OCI-LY7 (cell line): ENCODE results near the gene CTNNA2.

Experiments
- CTCF ChIP-seq: fragments of 200-600 bp; sonication (generic); conservative IDR thresholded peaks from 2 replicates; pipeline ENCODE4 v1.5.1; 2014; ENCODE audit warnings: mild to moderate bottlenecking, antibody characterized with exemption, low read length, moderate library complexity, mixed read lengths
- EZH2phosphoT487 ChIP-seq: fragments of 200-600 bp; sonication (generic); IDR thresholded peaks from 2 replicates; pipeline ENCODE4 v1.6.1; 2018; ENCODE audit warnings: low read depth, borderline replicate concordance, mild to moderate bottlenecking, mixed run types, antibody characterized with exemption, low read length, moderate library complexity, mixed read lengths

GRCh38 chr2:79981316-79981715 lies 468.5 kb downstream of the CTNNA2 start:
- TF ChIP-seq CTCF (no peak), EZH2phosphoT487 (no peak)
